ENCODE measurements around the gene SIMC1. TPM values are rescaled to one million over a fixed set of nuclear protein-coding genes. Genes with fewer than 3 reads are reported as not detected.
"Not testable (repeated sequence)": the region's sequence is repeated elsewhere in the genome, so short reads cannot be mapped to it uniquely, and the experiment has no call there.

SIMC1 gene
- total and polyA plus RNA-seq, 2 donors (not counting 3 experiments of a cell fraction or from before 2014, with no cell fraction given): 9.0 to 16.2 TPM

DNA sequence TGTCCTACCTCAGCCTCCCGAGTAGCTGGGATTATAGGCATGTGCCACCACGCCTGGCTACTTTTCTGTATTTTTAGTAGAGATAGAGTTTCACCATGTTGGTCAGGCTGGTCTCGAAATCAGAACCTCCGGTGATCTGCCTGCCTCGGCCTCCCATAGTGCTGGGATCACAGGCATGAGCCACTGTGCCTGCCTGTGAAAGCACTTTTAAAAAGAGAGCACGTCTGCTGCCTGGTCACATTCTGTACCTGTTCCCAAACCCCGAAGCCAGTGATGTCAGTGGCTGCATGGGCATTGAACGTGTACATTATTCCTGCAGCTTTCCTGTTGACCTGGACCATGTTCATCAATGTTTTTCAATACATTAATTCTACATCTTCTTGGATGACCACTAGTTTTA, 35.1 kb upstream of the SIMC1 start:
- Histone ChIP-seq H3K27ac (ENCODE audit: insufficient read depth, low read depth, low read length) (no peak overlapping the region), H3K27me3 (ENCODE audit: control insufficient read depth in 2 of 2, insufficient read depth in 2 of 2, low read length in 2 of 2) (peaks cover 0 to 2% of the 10 kb centered on the region in 2 experiments), H3K36me3 (ENCODE audit: control insufficient read depth in 2 of 2, extremely low read depth in 1 of 2, insufficient read depth in 2 of 2, low read length in 2 of 2) (no peaks in the 10 kb centered on the region), H3K9me3 (replicated peaks; ENCODE audit: control insufficient read depth, insufficient read depth, low read length) (no peaks in the 10 kb centered on the region), H3K79me2 (ENCODE audit: control insufficient read depth, insufficient read depth, low read length) (no peaks in the 10 kb centered on the region), H3K9me1 (replicated peaks; ENCODE audit: control insufficient read depth, extremely low read depth, insufficient read depth, low read length) (no peaks in the 10 kb centered on the region), H3K4me2 (ENCODE audit: insufficient read depth, low read length) (no peak overlapping the region), H4K20me1 (replicated peaks; ENCODE audit: control insufficient read depth, extremely low read depth, insufficient read depth, low read length) (no peaks in the 10 kb centered on the region), H2AFZ (ENCODE audit: low read depth, low read length) (no peak overlapping the region), H3K9ac (replicated peaks; ENCODE audit: extremely low read depth, insufficient read depth, low read length) (no peak overlapping the region), H3K4me1 (ENCODE audit: control insufficient read depth, extremely low read depth, insufficient read depth, low read length) (no peaks in the 10 kb centered on the region), H3K4me3 (replicated peaks in 1 of 3; ENCODE audit: insufficient read depth in 1 of 3, low read depth in 1 of 3, low read length in 3 of 3) (no peak overlapping the region)
- ChIA-PET POLR2A (no interaction called here), CTCF (no interaction called here)
- intact Hi-C loops (cut with micrococcal nuclease) (no loop called here), dilution Hi-C loops (cut with MboI; ENCODE audit: extremely low pct_ligation_motif_present, low sequenced_read_pairs) (no loop called here)
- no TSS peak for BruUV-seq (replicated peaks)
- no peak for DNase-seq (ENCODE audit: low read depth, low spot score)
- FAIRE-seq: no peak
- TF ChIP-seq POLR2A (IDR thresholded peaks at IDR 0.05; ENCODE audit: low read depth, low read length) (no peak), MYC (IDR thresholded peaks at IDR 0.05; ENCODE audit: low read depth, low read length) (no peak), POLR2AphosphoS5 (IDR thresholded peaks at IDR 0.05; ENCODE audit: insufficient read depth, low read depth, low read length) (no peak), EZH2 (IDR thresholded peaks at IDR 0.05; ENCODE audit: borderline replicate concordance, low read depth, low read length, severe bottlenecking) (no peak), MAX (IDR thresholded peaks at IDR 0.05; ENCODE audit: insufficient read depth, insufficient read length) (no peak), GATA2 (IDR thresholded peaks at IDR 0.05; ENCODE audit: insufficient read depth, insufficient read length, low read depth, low read length) (no peak), JUN (IDR thresholded peaks at IDR 0.05; ENCODE audit: borderline replicate concordance, insufficient read depth, insufficient read length, low read depth) (no peak), CTCF (IDR thresholded peaks at IDR 0.05; ENCODE audit: extremely low read depth in 1 of 2, insufficient read depth in 1 of 2, low read depth in 1 of 2, low read length in 2 of 2) (no peak), FOS (IDR thresholded peaks at IDR 0.05; ENCODE audit: borderline replicate concordance, insufficient read depth, low read length) (no peak)

DNA sequence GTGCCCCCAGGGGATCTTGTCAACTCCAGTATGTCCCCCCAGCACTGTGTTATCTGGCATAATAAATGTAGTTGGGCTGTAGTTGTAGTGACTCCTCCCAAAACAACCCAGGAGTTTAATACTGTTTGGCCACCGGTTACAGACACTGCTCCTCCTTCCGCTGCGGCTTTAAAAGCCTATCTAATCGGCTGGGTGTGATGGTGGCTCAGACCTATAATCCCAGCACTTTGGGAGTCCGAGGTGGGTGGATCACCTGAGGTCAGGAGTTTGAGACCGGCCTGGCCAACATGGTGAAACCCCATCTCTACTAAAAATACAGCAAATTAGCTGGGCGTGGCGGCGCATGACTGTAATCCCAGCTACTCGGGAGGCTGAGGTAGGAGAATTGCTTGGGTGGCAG, 34.7 kb upstream of the SIMC1 start:
- dilution Hi-C loops (cut with MboI; ENCODE audit: extremely low pct_ligation_motif_present, low sequenced_read_pairs): not testable (repeated sequence)

DNA sequence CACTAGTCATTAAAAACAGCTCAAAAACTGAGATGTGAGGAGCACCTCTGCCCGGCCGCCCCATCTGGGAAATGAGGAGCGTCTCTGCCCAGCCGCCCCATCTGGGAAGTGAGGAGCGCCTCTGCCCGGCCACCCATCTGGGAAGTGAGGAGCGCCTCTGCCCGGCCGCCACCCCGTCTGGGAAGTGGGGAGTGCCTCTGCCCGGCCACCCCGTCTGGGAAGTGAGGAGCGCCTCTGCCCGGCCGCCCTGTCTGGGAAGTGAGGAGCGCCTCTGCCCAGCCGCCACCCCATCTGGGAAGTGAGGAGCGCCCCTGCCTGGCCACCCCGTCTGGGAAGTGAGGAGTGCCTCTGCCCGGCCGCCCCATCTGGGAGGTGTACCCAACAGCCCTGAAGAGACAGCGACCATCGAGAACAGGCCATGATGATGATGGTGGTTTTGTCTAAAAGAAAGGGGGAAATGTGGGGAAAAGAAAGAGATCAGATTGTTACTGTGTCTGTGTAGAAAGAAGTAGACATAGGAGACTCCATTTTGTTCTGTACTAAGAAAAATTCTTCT, 23.7 kb upstream of the SIMC1 start:
- H4K20me1 ChIP-seq (replicated peaks; ENCODE audit: control insufficient read depth, extremely low read depth, insufficient read depth, low read length); intact Hi-C loops (cut with micrococcal nuclease); DNase-seq (ENCODE audit: low read depth, low spot score); H3K79me2 ChIP-seq (ENCODE audit: control insufficient read depth, insufficient read depth, low read length); H3K9ac ChIP-seq (replicated peaks; ENCODE audit: extremely low read depth, insufficient read depth, low read length); H3K4me2 ChIP-seq (ENCODE audit: insufficient read depth, low read length); dilution Hi-C loops (cut with MboI; ENCODE audit: extremely low pct_ligation_motif_present, low sequenced_read_pairs); H3K9me1 ChIP-seq (replicated peaks; ENCODE audit: control insufficient read depth, extremely low read depth, insufficient read depth, low read length); H3K4me1 ChIP-seq (ENCODE audit: control insufficient read depth, extremely low read depth, insufficient read depth, low read length); H3K4me3 ChIP-seq (replicated peaks in 1 of 3; ENCODE audit: insufficient read depth in 1 of 3, low read depth in 1 of 3, low read length in 3 of 3); FAIRE-seq; BruUV-seq (replicated peaks); H3K27ac ChIP-seq (ENCODE audit: insufficient read depth, low read depth, low read length); H3K36me3 ChIP-seq (ENCODE audit: control insufficient read depth in 2 of 2, extremely low read depth in 1 of 2, insufficient read depth in 2 of 2, low read length in 2 of 2); H3K9me3 ChIP-seq (replicated peaks; ENCODE audit: control insufficient read depth, insufficient read depth, low read length); POLR2A ChIA-PET; H3K27me3 ChIP-seq (ENCODE audit: control insufficient read depth in 2 of 2, insufficient read depth in 2 of 2, low read length in 2 of 2); H2AFZ ChIP-seq (ENCODE audit: low read depth, low read length); CTCF ChIA-PET: not testable (repeated sequence)

More for the DNA sequence above, 34.7 kb upstream of the SIMC1 start:
- POLR2A ChIA-PET; H3K9me3 ChIP-seq (replicated peaks; ENCODE audit: control insufficient read depth, insufficient read depth, low read length); BruUV-seq (replicated peaks); H3K4me3 ChIP-seq (replicated peaks in 1 of 3; ENCODE audit: insufficient read depth in 1 of 3, low read depth in 1 of 3, low read length in 3 of 3); FAIRE-seq; DNase-seq (ENCODE audit: low read depth, low spot score); H3K9me1 ChIP-seq (replicated peaks; ENCODE audit: control insufficient read depth, extremely low read depth, insufficient read depth, low read length); intact Hi-C loops (cut with micrococcal nuclease); H3K4me2 ChIP-seq (ENCODE audit: insufficient read depth, low read length); H3K4me1 ChIP-seq (ENCODE audit: control insufficient read depth, extremely low read depth, insufficient read depth, low read length); H3K36me3 ChIP-seq (ENCODE audit: control insufficient read depth in 2 of 2, extremely low read depth in 1 of 2, insufficient read depth in 2 of 2, low read length in 2 of 2); H4K20me1 ChIP-seq (replicated peaks; ENCODE audit: control insufficient read depth, extremely low read depth, insufficient read depth, low read length); H3K27ac ChIP-seq (ENCODE audit: insufficient read depth, low read depth, low read length); H3K27me3 ChIP-seq (ENCODE audit: control insufficient read depth in 2 of 2, insufficient read depth in 2 of 2, low read length in 2 of 2); H3K9ac ChIP-seq (replicated peaks; ENCODE audit: extremely low read depth, insufficient read depth, low read length); CTCF ChIA-PET; H3K79me2 ChIP-seq (ENCODE audit: control insufficient read depth, insufficient read depth, low read length); H2AFZ ChIP-seq (ENCODE audit: low read depth, low read length): not testable (repeated sequence)

Data from endothelial cell of umbilical vein (primary cell).